Measurements from ENCODE around the gene RLF. TPM values are rescaled to one million over a fixed set of nuclear protein-coding genes. Genes with fewer than 3 reads are reported as not detected.

RLF gene
- total RNA-seq, 1 experiment from 2014 or later, result 15.7 TPM

- peaks cover 20% of the 10 kb centered on the region for H3K36me3 ChIP-seq (ENCODE audit: control insufficient read depth, insufficient read depth, low read length)
- H3K27ac ChIP-seq (ENCODE audit: low read length), result peak overlapping the region; percentile 94
- no peak for DNase-seq (ENCODE audit: low read depth, low spot score)
- BruUV-seq (replicated peaks), result TSS peak; percentile 97
- ChIA-PET CTCF (no interaction called here), POLR2A (no interaction called here)
- intact Hi-C loops (cut with micrococcal nuclease; ENCODE audit: unreplicated experiment), result loop anchor here (10.0 kb wide), 2 partner anchors 62 to 92 kb away; partner anchors contain the start of gene RLF
- H3K4me3 ChIP-seq (ENCODE audit: low read depth in 2 of 2, low read length in 2 of 2), result peak overlapping the region; percentile 88 to 100
- ATAC-seq, result peak; percentile 19
- TF ChIP-seq POLR2AphosphoS5 (IDR thresholded peaks at IDR 0.05; ENCODE audit: low read depth, low read length) (no peak), SIN3A (IDR thresholded peaks at IDR 0.05; ENCODE audit: borderline replicate concordance, insufficient read depth, low read depth, low read length) (no peak), TCF7L2 (IDR thresholded peaks at IDR 0.05; ENCODE audit: low read depth, low read length) (no peak), CTCF (IDR thresholded peaks at IDR 0.05) (no peak)
- TF ChIP-seq, protein P1, sequence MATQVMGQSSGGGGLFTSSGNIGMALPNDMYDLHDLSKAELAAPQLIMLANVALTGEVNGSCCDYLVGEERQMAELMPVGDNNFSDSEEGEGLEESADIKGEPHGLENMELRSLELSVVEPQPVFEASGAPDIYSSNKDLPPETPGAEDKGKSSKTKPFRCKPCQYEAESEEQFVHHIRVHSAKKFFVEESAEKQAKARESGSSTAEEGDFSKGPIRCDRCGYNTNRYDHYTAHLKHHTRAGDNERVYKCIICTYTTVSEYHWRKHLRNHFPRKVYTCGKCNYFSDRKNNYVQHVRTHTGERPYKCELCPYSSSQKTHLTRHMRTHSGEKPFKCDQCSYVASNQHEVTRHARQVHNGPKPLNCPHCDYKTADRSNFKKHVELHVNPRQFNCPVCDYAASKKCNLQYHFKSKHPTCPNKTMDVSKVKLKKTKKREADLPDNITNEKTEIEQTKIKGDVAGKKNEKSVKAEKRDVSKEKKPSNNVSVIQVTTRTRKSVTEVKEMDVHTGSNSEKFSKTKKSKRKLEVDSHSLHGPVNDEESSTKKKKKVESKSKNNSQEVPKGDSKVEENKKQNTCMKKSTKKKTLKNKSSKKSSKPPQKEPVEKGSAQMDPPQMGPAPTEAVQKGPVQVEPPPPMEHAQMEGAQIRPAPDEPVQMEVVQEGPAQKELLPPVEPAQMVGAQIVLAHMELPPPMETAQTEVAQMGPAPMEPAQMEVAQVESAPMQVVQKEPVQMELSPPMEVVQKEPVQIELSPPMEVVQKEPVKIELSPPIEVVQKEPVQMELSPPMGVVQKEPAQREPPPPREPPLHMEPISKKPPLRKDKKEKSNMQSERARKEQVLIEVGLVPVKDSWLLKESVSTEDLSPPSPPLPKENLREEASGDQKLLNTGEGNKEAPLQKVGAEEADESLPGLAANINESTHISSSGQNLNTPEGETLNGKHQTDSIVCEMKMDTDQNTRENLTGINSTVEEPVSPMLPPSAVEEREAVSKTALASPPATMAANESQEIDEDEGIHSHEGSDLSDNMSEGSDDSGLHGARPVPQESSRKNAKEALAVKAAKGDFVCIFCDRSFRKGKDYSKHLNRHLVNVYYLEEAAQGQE (IDR thresholded peaks at IDR 0.05; ENCODE audit: insufficient read depth in 1 of 2, low read depth in 2 of 2, low read length in 1 of 2), result no peak
- H3K27me3 ChIP-seq (ENCODE audit: control insufficient read depth, insufficient read depth, low read length), result no peaks in the 10 kb centered on the region
- peaks cover 9% of the 10 kb centered on the region for H3K4me1 ChIP-seq (ENCODE audit: control insufficient read depth, insufficient read depth, low read length)
- H3K9me3 ChIP-seq (ENCODE audit: control insufficient read depth, insufficient read depth, low read depth, low read length), result no peaks in the 10 kb centered on the region
- in situ Hi-C loops (cut with HindIII; ENCODE audit: low pct_unique_long_range_greater_than_20kb, low sequenced_read_pairs), result no loop called here
Observed at GRCh38 chr1:40257313-40257687, 96.1 kb downstream of the RLF start.

GRCh38 chr1:40257688-40258444 lies 96.7 kb downstream of the RLF start, which contains the start of gene ZMPSTE24:
Gene ZMPSTE24 (plus strand): TSS chr1:40258236. CDS start chr1:40258272, 36 bp downstream.
- ChIA-PET POLR2A (no interaction called here), CTCF (no interaction called here)
- peaks cover 26% of the 10 kb centered on the region for H3K36me3 ChIP-seq (ENCODE audit: control insufficient read depth, insufficient read depth, low read length)
- no peaks in the 10 kb centered on the region for H3K27me3 ChIP-seq (ENCODE audit: control insufficient read depth, insufficient read depth, low read length)
- H3K4me3 ChIP-seq (ENCODE audit: low read depth in 2 of 2, low read length in 2 of 2), result peak within 1 kb of the TSS; percentile 88 to 100
- DNase-seq (ENCODE audit: low read depth, low spot score), result peak; percentile 86
- ATAC-seq, result peak; percentile 99
- no peaks in the 10 kb centered on the region for H3K9me3 ChIP-seq (ENCODE audit: control insufficient read depth, insufficient read depth, low read depth, low read length)
- BruUV-seq (replicated peaks), result no TSS peak
- peak; percentile 81 for TF ChIP-seq POLR2AphosphoS5 (IDR thresholded peaks at IDR 0.05; ENCODE audit: low read depth, low read length)
- TF ChIP-seq SIN3A (IDR thresholded peaks at IDR 0.05; ENCODE audit: borderline replicate concordance, insufficient read depth, low read depth, low read length), result peak; percentile 93
- TF ChIP-seq TCF7L2 (IDR thresholded peaks at IDR 0.05; ENCODE audit: low read depth, low read length), result peak; percentile 76
- TF ChIP-seq CTCF (IDR thresholded peaks at IDR 0.05), result no peak
- TF ChIP-seq, protein P1 (IDR thresholded peaks at IDR 0.05; ENCODE audit: insufficient read depth in 1 of 2, low read depth in 2 of 2, low read length in 1 of 2), result no peak; a peak in 1 of 4 replicates
- H3K27ac ChIP-seq (ENCODE audit: low read length), result peak within 1 kb of the TSS; percentile 94
- in situ Hi-C loops (cut with HindIII; ENCODE audit: low pct_unique_long_range_greater_than_20kb, low sequenced_read_pairs), result no loop called here
- peaks cover 9% of the 10 kb centered on the region for H3K4me1 ChIP-seq (ENCODE audit: control insufficient read depth, insufficient read depth, low read length)
- intact Hi-C loops (cut with micrococcal nuclease; ENCODE audit: unreplicated experiment), result loop anchor here (10.0 kb wide), 2 partner anchors 63 to 93 kb away; partner anchors contain the start of gene RLF
